PC-3 (cell line): ENCODE measurements around the gene DBH. TPM values are rescaled to one million over a fixed set of nuclear protein-coding genes. Genes with fewer than 3 reads are reported as not detected.

Experiments used
- ATAC-seq: fragments of 200-7000 bp; cut with Tn5 transposase; 2 replicates; pipeline ENCODE4 v1.9.1; 2020; ENCODE audit warnings: mild to moderate bottlenecking, moderate library complexity
- BruUV-seq: library from RNA; stranded (reverse); fragments of 400-500 nt; replicated peaks from 2 replicates; lab custom pipeline; 2021; lab: Mats Ljungman, UMichigan
- CTCF ChIA-PET: fragments of 300-600 bp; sonication (Branson Sonifier 250); formaldehyde crosslinking; loops from one replicate; lab custom pipeline; 2022; ENCODE audit warnings: antibody characterized with exemption; lab: Charles Lee
- POLR2A ChIA-PET: fragments of 300-600 bp; sonication (Branson Sonifier 250); formaldehyde crosslinking; loops from one replicate; lab custom pipeline; 2022; ENCODE audit warnings: antibody characterized with exemption; ENCODE audit not compliant: unreplicated experiment; lab: Charles Lee
- DNase-seq: peaks from one replicate; pipeline ENCODE4 v3.0.0-alpha.2; 2015
- H2AFZ ChIP-seq: fragments of 300-600 bp; sonication (generic); 2 replicates; pipeline ENCODE4 v1.6.0; 2016; ENCODE audit warnings: antibody characterized with exemption, low read length
- H3F3A ChIP-seq: fragments of 300-600 bp; sonication (generic); one replicate; pipeline ENCODE4 v1.6.0; 2017; ENCODE audit warnings: antibody characterized with exemption, low read length, control low read depth, mild to moderate bottlenecking; ENCODE audit not compliant: unreplicated experiment
- H3K27ac ChIP-seq: fragments of 300-600 bp; sonication (generic); 2 replicates; pipeline ENCODE4 v1.5.1; 2016; ENCODE audit warnings: mild to moderate bottlenecking, low read length
- H3K27me3 ChIP-seq: fragments of 300-600 bp; sonication (generic); 2 replicates; pipeline ENCODE4 v1.6.1; 2016; ENCODE audit warnings: low read length, mixed read lengths
- H3K36me3 ChIP-seq: fragments of 300-600 bp; sonication (generic); 2 replicates; pipeline ENCODE4 v1.6.1; 2016; ENCODE audit warnings: low read depth, mixed run types, low read length, mixed read lengths
- H3K4me1 ChIP-seq: fragments of 300-600 bp; sonication (generic); 2 replicates; pipeline ENCODE4 v1.5.1; 2016; ENCODE audit warnings: low read length; ENCODE audit not compliant: insufficient read depth
- H3K4me2 ChIP-seq: fragments of 300-600 bp; sonication (generic); 2 replicates; pipeline ENCODE4 v1.6.0; 2016; ENCODE audit warnings: low read length
- H3K4me3 ChIP-seq: fragments of 300-600 bp; sonication (generic); 2 replicates; pipeline ENCODE4 v1.5.1; 2016; ENCODE audit warnings: mild to moderate bottlenecking, low read length, mixed read lengths
- H3K79me2 ChIP-seq: fragments of 300-600 bp; sonication (generic); 2 replicates; pipeline ENCODE4 v1.6.1; 2017; ENCODE audit warnings: low read length, mixed read lengths
- H3K9ac ChIP-seq: fragments of 300-600 bp; sonication (generic); 2 replicates; pipeline ENCODE4 v1.6.0; 2016; ENCODE audit warnings: mild to moderate bottlenecking, low read length
- H3K9me2 ChIP-seq: fragments of 300-600 bp; sonication (generic); replicated peaks from 2 replicates; pipeline ENCODE4 v1.6.1; 2016; ENCODE audit warnings: mixed run types, low read length, mixed read lengths
- H3K9me3 ChIP-seq: fragments of 300-600 bp; sonication (generic); 2 replicates; pipeline ENCODE4 v1.6.1; 2016; ENCODE audit warnings: low read length, mixed read lengths
- H4K20me1 ChIP-seq: fragments of 300-600 bp; sonication (generic); 2 replicates; pipeline ENCODE4 v1.6.1; 2016; ENCODE audit warnings: low read length, mixed read lengths
- CTCF ChIP-seq: fragments of 300-600 bp; sonication (generic); conservative IDR thresholded peaks from 2 replicates; pipeline ENCODE4 v1.5.1; 2017; ENCODE audit warnings: antibody characterized with exemption, low read depth, mild to moderate bottlenecking, low read length
- EZH2 ChIP-seq: fragments of 300-600 bp; sonication (generic); IDR thresholded peaks from one replicate; pipeline ENCODE4 v1.6.1; 2017; ENCODE audit warnings: antibody characterized with exemption, mild to moderate bottlenecking, low read length; ENCODE audit not compliant: unreplicated experiment
- EZH2phosphoT487 ChIP-seq: fragments of 300-600 bp; sonication (generic); IDR thresholded peaks from 2 replicates; pipeline ENCODE4 v1.6.1; 2018; ENCODE audit warnings: mild to moderate bottlenecking, antibody characterized with exemption, low read length, borderline replicate concordance
- intact Hi-C: fragments of 100-400 bp; cut with micrococcal nuclease; formaldehyde crosslinking; loops from 2 replicates; pipeline ENCODE4 v1.9.0; 2023
- total RNA-seq: library from RNA; depleted of rRNA; stranded (reverse); fragments of >200 nt; gene quantifications from 2 replicates; pipeline ENCODE4 v1.2.3, GENCODE V29; 2014

DBH gene
- total RNA-seq, 1 experiment from 2014 or later = not detected

- Histone ChIP-seq H3K4me2 (no peak overlapping the region), H3K79me2 (no peaks in the 10 kb centered on the region), H3K9me3 (0 out of 2 replicates have a peak, but pooled peaks cover 5% of the 10 kb centered on the region), H3K27me3 (no peaks in the 10 kb centered on the region), H3K27ac (no peak overlapping the region), H3K36me3 (no peaks in the 10 kb centered on the region), H3K4me1 (no peaks in the 10 kb centered on the region), H3K4me3 (no peak overlapping the region), H3K9ac (no peak overlapping the region), H3K9me2 (no peaks in the 10 kb centered on the region), H2AFZ (no peak overlapping the region), H3F3A (no peaks in the 10 kb centered on the region), H4K20me1 (no peaks in the 10 kb centered on the region)
- no TSS peak for BruUV-seq
- no peak for TF ChIP-seq EZH2
- no peak for TF ChIP-seq CTCF
- TF ChIP-seq EZH2phosphoT487 = no peak
- CTCF ChIA-PET = no interaction called here
- DNase-seq (no peak), ATAC-seq (no peak)
- intact Hi-C loops = no loop called here
- POLR2A ChIA-PET = no interaction called here
These were observed 36.5 kb upstream of the DBH start for GRCh38 chr9:133599470-133600173.

- TF ChIP-seq EZH2 (no peak), EZH2phosphoT487 (no peak), CTCF (no peak)
- H3K36me3 ChIP-seq = no peaks in the 10 kb centered on the region
- H3K9me3 ChIP-seq = 0 out of 2 replicates have a peak, but pooled peaks cover 5% of the 10 kb centered on the region
- H3K4me1 ChIP-seq = no peaks in the 10 kb centered on the region
- no peak overlapping the region for H3K9ac ChIP-seq
- no peaks in the 10 kb centered on the region for H4K20me1 ChIP-seq
- intact Hi-C loops = no loop called here
- no TSS peak for BruUV-seq
- DNase-seq = no peak
- no peak overlapping the region for H3K4me3 ChIP-seq
- H2AFZ ChIP-seq = no peak overlapping the region
- H3F3A ChIP-seq = no peaks in the 10 kb centered on the region
- ATAC-seq = no peak
- no peak overlapping the region for H3K27ac ChIP-seq
- H3K4me2 ChIP-seq = no peak overlapping the region
- no peaks in the 10 kb centered on the region; the same call in 1 of the 2 replicates for H3K27me3 ChIP-seq
- H3K79me2 ChIP-seq = no peaks in the 10 kb centered on the region
- H3K9me2 ChIP-seq = no peaks in the 10 kb centered on the region
- ChIA-PET POLR2A (no interaction called here), CTCF (no interaction called here)
These were observed 35.4 kb upstream of the DBH start for GRCh38 chr9:133600739-133601138.

- ChIA-PET CTCF (no interaction called here), POLR2A (no interaction called here)
- no peak overlapping the region for H3K4me3 ChIP-seq
- H3K36me3 ChIP-seq = no peaks in the 10 kb centered on the region
- ATAC-seq (no peak), DNase-seq (no peak)
- no peak overlapping the region for H3K9ac ChIP-seq
- no peaks in the 10 kb centered on the region for H3F3A ChIP-seq
- peaks cover 8% of the 10 kb centered on the region for H3K27me3 ChIP-seq
- H3K9me2 ChIP-seq = no peaks in the 10 kb centered on the region
- H4K20me1 ChIP-seq = no peaks in the 10 kb centered on the region
- no TSS peak for BruUV-seq
- H3K27ac ChIP-seq = no peak overlapping the region
- 0 out of 2 replicates have a peak, but pooled peaks cover 5% of the 10 kb centered on the region for H3K9me3 ChIP-seq
- intact Hi-C loops = no loop called here
- TF ChIP-seq EZH2phosphoT487 (no peak), CTCF (no peak), EZH2 (no peak)
- no peak overlapping the region for H2AFZ ChIP-seq
- no peak overlapping the region for H3K4me2 ChIP-seq
- H3K79me2 ChIP-seq = no peaks in the 10 kb centered on the region
- H3K4me1 ChIP-seq = no peaks in the 10 kb centered on the region
These were observed 34.4 kb upstream of the DBH start for GRCh38 chr9:133601746-133602145.
